H9 (cell line): ENCODE data around the gene IL6ST. TPM values are rescaled to one million over a fixed set of nuclear protein-coding genes. Genes with fewer than 3 reads are reported as not detected.

Experiments used
- DNase-seq: peaks from one replicate; pipeline ENCODE4 v3.0.0-alpha.2; 2017
- H2AFZ ChIP-seq: one replicate; pipeline ENCODE4 v1.6.1; 2013; ENCODE audit warnings: mild to moderate bottlenecking, low read length, control low read depth, moderate library complexity
- H2AK5ac ChIP-seq: 2 replicates; pipeline ENCODE4 v1.6.1; 2013; ENCODE audit warnings: low read length, control low read depth, mixed read lengths; ENCODE audit not compliant: insufficient read length
- H2BK120ac ChIP-seq: one replicate; pipeline ENCODE4 v1.6.1; 2013; ENCODE audit warnings: low read depth, mild to moderate bottlenecking, low read length, control low read depth, inconsistent platforms; ENCODE audit not compliant: poor library complexity, severe bottlenecking
- H2BK12ac ChIP-seq: 2 replicates; pipeline ENCODE4 v1.6.1; 2013; ENCODE audit warnings: low read length, control low read depth, mixed read lengths, low read depth; ENCODE audit not compliant: insufficient read length
- H2BK15ac ChIP-seq: 2 replicates; pipeline ENCODE4 v1.6.1; 2013; ENCODE audit warnings: low read depth, low read length, control low read depth
- H2BK20ac ChIP-seq: one replicate; pipeline ENCODE4 v1.6.1; 2013; ENCODE audit warnings: low read depth, mild to moderate bottlenecking, low read length, control low read depth, inconsistent platforms; ENCODE audit not compliant: poor library complexity, severe bottlenecking
- H2BK5ac ChIP-seq: 2 replicates; pipeline ENCODE4 v1.6.1; 2013; ENCODE audit warnings: low read length, control low read depth, mixed read lengths; ENCODE audit not compliant: insufficient read length
- H3K14ac ChIP-seq: 2 replicates; pipeline ENCODE4 v1.6.1; 2013; ENCODE audit warnings: low read length, control low read depth; ENCODE audit not compliant: insufficient read depth
- H3K18ac ChIP-seq: 2 replicates; pipeline ENCODE4 v1.6.1; 2013; ENCODE audit warnings: low read depth, mild to moderate bottlenecking, mixed read lengths, low read length, control low read depth; ENCODE audit not compliant: insufficient read length
- H3K23ac ChIP-seq: 2 replicates; pipeline ENCODE4 v1.6.1; 2013; ENCODE audit warnings: low read length, control low read depth, mixed read lengths, low read depth; ENCODE audit not compliant: insufficient read length
- H3K23me2 ChIP-seq: 2 replicates; pipeline ENCODE4 v1.6.1; 2013; ENCODE audit warnings: low read depth, mild to moderate bottlenecking, mixed read lengths, low read length, control low read depth; ENCODE audit not compliant: insufficient read length, poor library complexity, severe bottlenecking
- H3K27ac ChIP-seq: 2 replicates; pipeline ENCODE4 v1.5.1; 2013; ENCODE audit warnings: low read length, control low read depth, mixed read lengths, low read depth; ENCODE audit not compliant: insufficient read length
- H3K27me3 ChIP-seq: 2 replicates; pipeline ENCODE4 v1.6.1; 2013; ENCODE audit warnings: low read length, control low read depth, inconsistent platforms; ENCODE audit not compliant: insufficient read depth
- H3K4ac ChIP-seq: 2 replicates; pipeline ENCODE4 v1.6.1; 2013; ENCODE audit warnings: low read depth, mild to moderate bottlenecking, control low read depth, inconsistent platforms, low read length, moderate library complexity
- H3K4me1 ChIP-seq: 2 replicates; pipeline ENCODE4 v1.6.1; 2013; ENCODE audit warnings: low read length, control low read depth, inconsistent platforms; ENCODE audit not compliant: insufficient read depth
- H3K4me2 ChIP-seq: 2 replicates; pipeline ENCODE4 v1.6.1; 2013; ENCODE audit warnings: low read length, control low read depth, mixed read lengths; ENCODE audit not compliant: insufficient read length, insufficient read depth
- H3K56ac ChIP-seq: 2 replicates; pipeline ENCODE4 v1.6.1; 2013; ENCODE audit warnings: low read depth, mild to moderate bottlenecking, mixed read lengths, low read length, control low read depth; ENCODE audit not compliant: insufficient read length
- H3K79me1 ChIP-seq: 2 replicates; pipeline ENCODE4 v1.6.1; 2013; ENCODE audit warnings: low read depth, mild to moderate bottlenecking, moderate library complexity, low read length, control low read depth, inconsistent platforms; ENCODE audit not compliant: insufficient read depth, poor library complexity, severe bottlenecking
- H3K79me2 ChIP-seq: 2 replicates; pipeline ENCODE4 v1.6.1; 2013; ENCODE audit warnings: low read length, control low read depth, inconsistent platforms; ENCODE audit not compliant: insufficient read depth
- H3K9ac ChIP-seq: 2 replicates; pipeline ENCODE4 v1.6.1; 2013; ENCODE audit warnings: low read length, control low read depth, mixed read lengths; ENCODE audit not compliant: insufficient read length; ENCODE audit errors: extremely low read depth
- H3K9me3 ChIP-seq: one replicate; pipeline ENCODE4 v1.6.1; 2013; ENCODE audit warnings: low read depth, low read length, inconsistent platforms; ENCODE audit not compliant: control insufficient read depth
- H3T11ph ChIP-seq: one replicate; pipeline ENCODE4 v1.6.1; 2013; ENCODE audit warnings: mild to moderate bottlenecking, low read length, control low read depth, inconsistent platforms
- H4K20me1 ChIP-seq: one replicate; pipeline ENCODE4 v1.6.1; 2013; ENCODE audit not compliant: control insufficient read depth, insufficient read length, insufficient read depth
- H4K5ac ChIP-seq: 2 replicates; pipeline ENCODE4 v1.6.1; 2013; ENCODE audit warnings: low read depth, mild to moderate bottlenecking, mixed read lengths, low read length, control low read depth; ENCODE audit not compliant: insufficient read length
- H4K8ac ChIP-seq: replicated peaks from 2 replicates; pipeline ENCODE4 v1.6.1; 2013; ENCODE audit warnings: low read length, control low read depth, mixed read lengths, low read depth; ENCODE audit not compliant: insufficient read length
- H4K91ac ChIP-seq: 2 replicates; pipeline ENCODE4 v1.6.1; 2013; ENCODE audit warnings: low read depth, mild to moderate bottlenecking, moderate library complexity, mixed read lengths, low read length, control low read depth; ENCODE audit not compliant: insufficient read length
- H3K27ac Mint-ChIP-seq, 3 experiments: 2 replicates in 2 of 3; 3 replicates in 1 of 3; pipeline ENCODE4 v1.8.0; 2020 to 2021; ENCODE audit warnings: mixed read lengths in 3 of 3, mild to moderate bottlenecking in 1 of 3, moderate library complexity in 1 of 3
- H3K27me3 Mint-ChIP-seq: 2 replicates; pipeline ENCODE4 v1.8.0; 2021; ENCODE audit warnings: low read depth, mild to moderate bottlenecking, moderate library complexity, mixed read lengths
- H3K36me3 Mint-ChIP-seq, 3 experiments: 2 replicates in 2 of 3; 3 replicates in 1 of 3; pipeline ENCODE4 v1.8.0; 2020 to 2021; ENCODE audit warnings: low read depth in 3 of 3, mixed read lengths in 3 of 3; ENCODE audit not compliant: insufficient read depth in 1 of 3
- H3K4me1 Mint-ChIP-seq, 2 experiments: 2 replicates each; pipeline ENCODE4 v1.8.0; 2020; ENCODE audit warnings: mixed read lengths in 2 of 2
- H3K4me3 Mint-ChIP-seq, 2 experiments: 2 replicates in 1 of 2; 3 replicates in 1 of 2; pipeline ENCODE4 v1.8.0; 2020 to 2021; ENCODE audit warnings: mild to moderate bottlenecking in 2 of 2, mixed read lengths in 2 of 2, moderate library complexity in 1 of 2
- H3K9me3 Mint-ChIP-seq, 2 experiments: 2 replicates in 1 of 2; 3 replicates in 1 of 2; pipeline ENCODE4 v1.8.0; 2020; ENCODE audit warnings: mild to moderate bottlenecking in 2 of 2, mixed read lengths in 2 of 2, moderate library complexity in 1 of 2
- WGBS: extraction: QIAGEN DNeasy Blood & Tissue Kit; methylation state at CpG from one replicate; pipeline ENCODE4 v1.1.7; 2013; ENCODE audit warnings: missing lambda C conversion rate, low lambda C conversion rate, mixed read lengths; ENCODE audit not compliant: insufficient read length; ENCODE audit errors: extremely low coverage; 5-methylcytosine and 5-hydroxymethylcytosine counted together
- total RNA-seq: library from RNA; stranded (reverse); gene quantifications from 2 replicates; pipeline ENCODE4 v1.2.1, GENCODE V29; 2021
- TF ChIP-seq, protein P1 (sequence below): fragments of 200-600 bp; sonication (generic); conservative IDR thresholded peaks from 3 replicates; pipeline ENCODE4 v1.8.0; 2021; ENCODE audit warnings: antibody characterized with exemption, mild to moderate bottlenecking

The IL6ST gene
- total RNA-seq, 1 experiment from 2014 or later, result 11.1 TPM

GRCh38 chr5:55969956-55970355 is 24.8 kb downstream of the IL6ST start:
- Histone ChIP-seq H3K27me3 (no peaks in the 10 kb centered on the region), H2BK15ac (no peak overlapping the region), H2BK20ac (no peak overlapping the region), H2BK12ac (no peak overlapping the region), H3K23ac (no peak overlapping the region), H3K9me3 (no peaks in the 10 kb centered on the region), H3K9ac (no peak overlapping the region), H4K5ac (no peak overlapping the region), H3K23me2 (no peaks in the 10 kb centered on the region), H2AK5ac (no peak overlapping the region), H3T11ph (no peak overlapping the region), H4K8ac (no peak overlapping the region), H3K79me1 (no peaks in the 10 kb centered on the region), H3K79me2 (no peaks in the 10 kb centered on the region), H4K91ac (no peak overlapping the region), H3K14ac (no peak overlapping the region), H2BK5ac (no peak overlapping the region), H3K4me2 (no peak overlapping the region), H2BK120ac (no peak overlapping the region), H3K4ac (no peak overlapping the region), H3K18ac (no peak overlapping the region), H4K20me1 (no peaks in the 10 kb centered on the region), H3K4me1 (no peaks in the 10 kb centered on the region), H2AFZ (no peak overlapping the region), H3K27ac (no peak overlapping the region), H3K56ac (no peak overlapping the region)
- Mint-ChIP-seq H3K27me3 (no peaks in the 10 kb centered on the region), H3K9me3 (no peaks in the 10 kb centered on the region), H3K4me1 (no peaks in the 10 kb centered on the region), H3K36me3 (no peaks in the 10 kb centered on the region), H3K27ac (no peak overlapping the region), H3K4me3 (no peak overlapping the region)
- DNase-seq, result no peak
- WGBS, result no CpG with 5 or more reads among the region's 1 CpG
- TF ChIP-seq, protein P1, sequence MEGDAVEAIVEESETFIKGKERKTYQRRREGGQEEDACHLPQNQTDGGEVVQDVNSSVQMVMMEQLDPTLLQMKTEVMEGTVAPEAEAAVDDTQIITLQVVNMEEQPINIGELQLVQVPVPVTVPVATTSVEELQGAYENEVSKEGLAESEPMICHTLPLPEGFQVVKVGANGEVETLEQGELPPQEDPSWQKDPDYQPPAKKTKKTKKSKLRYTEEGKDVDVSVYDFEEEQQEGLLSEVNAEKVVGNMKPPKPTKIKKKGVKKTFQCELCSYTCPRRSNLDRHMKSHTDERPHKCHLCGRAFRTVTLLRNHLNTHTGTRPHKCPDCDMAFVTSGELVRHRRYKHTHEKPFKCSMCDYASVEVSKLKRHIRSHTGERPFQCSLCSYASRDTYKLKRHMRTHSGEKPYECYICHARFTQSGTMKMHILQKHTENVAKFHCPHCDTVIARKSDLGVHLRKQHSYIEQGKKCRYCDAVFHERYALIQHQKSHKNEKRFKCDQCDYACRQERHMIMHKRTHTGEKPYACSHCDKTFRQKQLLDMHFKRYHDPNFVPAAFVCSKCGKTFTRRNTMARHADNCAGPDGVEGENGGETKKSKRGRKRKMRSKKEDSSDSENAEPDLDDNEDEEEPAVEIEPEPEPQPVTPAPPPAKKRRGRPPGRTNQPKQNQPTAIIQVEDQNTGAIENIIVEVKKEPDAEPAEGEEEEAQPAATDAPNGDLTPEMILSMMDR, result no peak
